Testis (tissue), 2 donors: ENCODE measurements around the gene ADPRH.

Experiments
- CTCF ChIP-seq, 3 experiments: fragments of 450-650 bp in 2 of 3; fragments of 200-600 bp in 1 of 3; sonication (generic) in 1 of 3; IDR thresholded peaks; one replicate each; pipeline ENCODE4 v1.5.1; 2016 to 2019; ENCODE audit warnings: antibody characterized with exemption in 3 of 3, mild to moderate bottlenecking in 2 of 3, moderate library complexity in 1 of 3
- POLR2A ChIP-seq: fragments of 450-650 bp; IDR thresholded peaks from one replicate; pipeline ENCODE4 v1.6.1; 2017; ENCODE audit warnings: antibody characterized with exemption, mild to moderate bottlenecking, moderate library complexity

DNA sequence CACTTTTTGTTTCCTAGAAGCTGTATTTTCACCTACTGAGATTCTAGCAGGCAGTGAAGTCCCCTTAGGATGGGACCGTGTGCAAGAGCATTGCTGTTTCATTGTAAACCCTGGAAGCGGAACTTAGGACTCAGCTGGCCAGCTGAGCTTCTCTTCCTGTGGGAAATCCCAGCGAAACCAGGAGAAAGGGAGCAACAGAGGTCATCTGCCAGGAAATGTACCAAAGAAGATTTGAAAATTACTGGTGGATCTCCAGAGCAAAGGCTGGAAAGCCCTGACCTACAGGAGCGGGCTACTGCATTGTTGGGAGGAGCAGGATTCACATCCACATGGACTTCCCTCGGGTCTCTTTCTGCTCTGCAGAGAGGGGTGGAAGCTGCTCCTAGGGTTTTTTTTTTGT, 7.6 kb upstream of the ADPRH start:
- TF ChIP-seq POLR2A (no peak), CTCF (IDR thresholded peaks at IDR 0.05) (no peak)
